HG02759 (cell line): ENCODE data around the gene FBXL7.

Experiments
- ATAC-seq: cut with Tn5 transposase; IDR thresholded peaks from one replicate; pipeline ENCODE4 v1.9.1; 2021; ENCODE audit warnings: mild to moderate bottlenecking, moderate library complexity; ENCODE audit not compliant: unreplicated experiment

The FBXL7 gene

DNA sequence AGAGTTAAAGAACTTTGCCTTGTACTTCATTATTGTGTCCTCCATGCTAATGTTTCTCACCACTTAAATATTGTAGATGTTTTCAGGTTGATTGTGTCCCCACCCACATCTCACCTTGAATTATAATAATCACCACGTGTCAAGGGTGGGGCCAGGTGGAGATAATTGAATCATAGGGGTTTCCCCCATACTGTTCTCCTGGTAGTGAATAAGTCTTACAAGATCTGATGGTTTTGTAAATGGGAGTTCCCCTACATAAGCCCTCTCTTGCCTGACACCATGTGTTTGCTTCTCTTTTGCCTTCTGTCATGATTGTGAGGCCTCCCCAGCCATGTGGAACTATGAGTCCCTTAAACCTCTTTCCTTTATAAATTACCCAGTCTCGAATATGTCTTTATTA, 248.3 kb downstream of the FBXL7 start:
- ATAC-seq = no peak

DNA sequence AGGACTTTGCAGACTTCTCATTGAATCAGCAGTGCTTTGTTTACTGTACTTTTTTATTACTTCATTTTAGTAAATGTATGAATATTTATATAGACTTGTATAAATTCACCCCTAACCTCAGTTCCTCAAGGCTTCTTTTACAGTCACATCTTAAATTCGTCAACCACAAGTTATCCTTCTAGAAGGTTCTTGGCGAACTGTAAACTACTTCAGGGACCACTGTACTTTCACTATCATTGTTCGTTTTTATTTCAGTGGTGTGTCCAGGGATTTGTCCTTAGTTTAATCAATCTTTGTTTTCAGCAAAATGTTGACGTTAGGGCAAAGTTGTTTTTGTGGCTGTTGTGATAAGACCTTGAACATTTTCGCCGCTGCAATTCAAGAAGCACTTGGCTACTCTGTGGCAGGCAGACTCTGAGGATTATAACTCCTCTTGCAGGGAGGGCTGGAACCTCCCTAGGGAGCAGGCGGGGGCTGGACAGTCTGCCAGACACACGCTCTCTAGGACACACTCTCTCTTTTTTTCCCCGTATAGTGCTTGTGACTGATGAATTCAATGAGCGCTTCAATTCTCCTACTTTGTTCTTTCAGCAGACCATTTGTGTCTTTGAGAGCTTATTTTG, 252.8 kb downstream of the FBXL7 start:
- no peak for ATAC-seq

GRCh38 chr5:15753752-15754151, 253.8 kb downstream of the FBXL7 start:
- ATAC-seq = no peak

DNA sequence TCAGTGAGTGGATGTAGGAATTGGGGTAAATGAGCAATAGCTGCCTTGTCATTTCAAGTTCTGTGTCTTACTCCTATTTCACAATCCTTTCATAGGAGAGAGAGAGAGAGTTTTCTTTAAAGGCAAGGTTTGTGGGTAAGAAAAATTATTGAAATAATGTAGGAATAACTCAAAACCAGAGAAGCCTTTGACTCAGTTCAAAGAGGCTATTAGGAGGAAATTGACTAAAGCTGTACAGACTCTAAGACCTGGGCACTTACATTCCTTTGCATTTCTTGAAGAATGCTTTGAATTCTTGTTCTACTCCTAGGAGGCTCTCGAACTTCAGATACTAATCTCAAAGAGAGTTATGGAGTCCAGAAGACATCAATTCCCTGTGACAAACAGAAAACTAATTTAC, 257.1 kb downstream of the FBXL7 start:
- no peak for ATAC-seq

DNA sequence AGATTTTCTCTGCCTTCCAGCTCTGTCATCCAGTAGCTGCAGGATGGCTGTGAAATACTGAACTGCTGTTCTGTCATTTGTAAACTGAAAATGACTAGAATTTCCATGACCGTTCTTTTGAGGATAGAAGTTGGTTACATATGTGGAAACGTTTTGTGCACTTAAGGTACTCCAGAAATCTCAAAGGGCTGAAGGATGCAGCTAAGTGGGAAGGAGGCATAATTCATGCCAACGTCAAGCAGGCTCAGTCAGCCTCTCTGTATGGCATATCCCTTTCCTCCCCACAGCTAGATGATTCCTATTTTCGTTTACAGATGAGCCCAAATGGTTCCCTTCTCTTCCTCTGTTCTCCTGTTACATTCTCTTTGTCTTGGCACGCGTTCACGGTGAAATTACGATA, 257.6 kb downstream of the FBXL7 start:
- ATAC-seq = no peak

DNA sequence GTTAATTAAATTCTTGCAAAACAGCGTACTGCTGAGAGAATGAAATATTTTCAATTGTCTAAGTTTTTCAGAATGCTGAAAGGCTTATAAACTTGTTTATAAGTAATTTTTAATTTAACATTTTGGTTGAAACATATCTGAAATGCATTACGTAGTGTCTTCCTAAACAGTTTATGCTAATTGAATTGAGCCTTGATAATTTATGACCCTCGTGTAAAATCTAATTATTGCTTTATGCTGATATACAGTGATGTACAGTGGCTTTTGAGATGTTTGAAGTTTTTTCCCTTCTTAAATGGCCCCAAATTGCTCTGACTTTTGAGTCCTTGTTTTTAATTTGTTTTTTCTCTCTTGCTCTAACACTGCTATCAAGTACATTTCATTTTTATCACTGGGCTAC, 262.7 kb downstream of the FBXL7 start:
- ATAC-seq = no peak

GRCh38 chr5:15763754-15764153, 263.8 kb downstream of the FBXL7 start:
- no peak for ATAC-seq

- ATAC-seq = no peak
These were observed 269.0 kb downstream of the FBXL7 start for GRCh38 chr5:15768936-15769335.

DNA sequence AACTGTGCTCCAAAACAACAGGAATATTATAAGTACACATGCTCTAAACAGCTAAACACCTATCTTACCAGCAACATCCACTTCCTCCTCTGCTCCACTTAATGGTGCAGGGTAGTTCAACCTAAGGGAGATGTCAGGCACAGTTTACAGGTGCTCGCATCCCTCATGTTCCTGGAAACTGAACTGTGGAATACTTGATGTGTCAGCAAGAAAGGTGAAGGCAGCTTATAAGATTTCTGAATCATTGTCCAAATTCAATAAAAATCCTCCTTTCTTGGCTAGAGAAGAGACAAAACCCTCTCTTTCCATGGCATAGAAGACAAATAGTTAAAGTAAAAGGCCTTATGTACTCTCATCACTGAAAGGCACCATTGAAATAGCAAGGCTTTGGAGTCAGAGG, 272.2 kb downstream of the FBXL7 start:
- ATAC-seq = no peak

GRCh38 chr5:15774632-15775031, 274.7 kb downstream of the FBXL7 start:
- ATAC-seq = no peak

DNA sequence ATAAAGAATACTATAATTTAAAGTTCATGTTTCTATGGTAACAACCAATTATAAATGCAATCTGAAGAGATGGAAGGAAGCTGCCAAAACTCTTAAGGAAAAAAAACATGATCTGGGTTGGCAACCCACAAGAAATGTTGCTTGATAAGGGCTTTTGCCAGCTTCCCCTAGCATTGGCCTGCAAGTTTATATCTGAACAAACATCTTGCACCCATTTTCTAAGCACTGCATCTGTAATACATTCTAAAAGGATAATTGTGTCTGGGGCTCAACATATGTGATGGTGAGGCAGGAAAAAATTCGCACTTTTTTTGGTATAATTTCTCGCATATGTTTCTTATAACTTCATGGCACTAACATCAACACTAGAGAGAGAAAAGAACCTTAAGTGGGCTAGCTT, 276.4 kb downstream of the FBXL7 start:
- no peak for ATAC-seq

DNA sequence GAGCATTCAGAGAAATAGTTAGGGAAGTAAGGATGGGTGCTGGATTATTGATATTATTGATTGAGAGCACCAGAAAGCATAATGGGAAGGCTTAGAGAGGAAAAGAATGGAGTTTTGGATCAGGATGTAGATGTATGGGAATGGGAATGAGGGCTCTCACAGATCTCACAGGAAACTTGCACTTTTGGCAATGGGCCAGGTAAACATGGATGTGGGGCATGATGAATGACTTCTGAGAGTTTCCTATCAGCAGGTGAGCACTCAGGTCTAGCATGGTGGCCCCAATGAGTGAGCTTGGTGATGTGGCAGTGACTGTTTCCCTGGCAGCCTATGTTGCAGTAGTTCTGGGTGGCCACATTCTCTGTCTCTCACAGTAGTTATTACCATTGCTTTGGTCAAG, 283.8 kb downstream of the FBXL7 start:
- no peak for ATAC-seq

GRCh38 chr5:15785531-15785981, 285.6 kb downstream of the FBXL7 start:
- no peak for ATAC-seq

GRCh38 chr5:15786326-15786725, 286.3 kb downstream of the FBXL7 start:
- ATAC-seq = no peak

GRCh38 chr5:15786884-15787283, 286.9 kb downstream of the FBXL7 start:
- ATAC-seq = no peak

DNA sequence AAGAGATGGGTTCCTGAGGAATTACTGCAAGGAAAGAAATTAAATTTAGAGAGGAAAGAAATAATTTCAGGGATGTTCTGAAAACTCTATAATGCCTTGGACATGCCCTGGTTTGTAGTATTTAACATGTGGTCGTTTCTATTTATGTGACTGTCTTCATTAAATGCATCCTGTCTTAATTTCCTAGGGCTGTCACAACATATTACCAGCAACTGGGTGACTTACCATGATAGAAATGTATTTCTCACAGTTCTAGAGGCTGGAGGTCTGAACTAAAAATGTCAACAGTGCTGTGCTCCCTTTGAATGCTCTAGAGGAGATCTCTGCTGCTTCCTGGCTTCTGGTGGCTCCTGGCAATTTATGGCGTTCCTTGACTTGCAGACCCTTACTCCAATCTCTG, 287.7 kb downstream of the FBXL7 start:
- no peak for ATAC-seq

GRCh38 chr5:15789642-15790041, 289.7 kb downstream of the FBXL7 start:
- no peak for ATAC-seq

- ATAC-seq = no peak
These were observed 290.6 kb downstream of the FBXL7 start for GRCh38 chr5:15790446-15791018.

DNA sequence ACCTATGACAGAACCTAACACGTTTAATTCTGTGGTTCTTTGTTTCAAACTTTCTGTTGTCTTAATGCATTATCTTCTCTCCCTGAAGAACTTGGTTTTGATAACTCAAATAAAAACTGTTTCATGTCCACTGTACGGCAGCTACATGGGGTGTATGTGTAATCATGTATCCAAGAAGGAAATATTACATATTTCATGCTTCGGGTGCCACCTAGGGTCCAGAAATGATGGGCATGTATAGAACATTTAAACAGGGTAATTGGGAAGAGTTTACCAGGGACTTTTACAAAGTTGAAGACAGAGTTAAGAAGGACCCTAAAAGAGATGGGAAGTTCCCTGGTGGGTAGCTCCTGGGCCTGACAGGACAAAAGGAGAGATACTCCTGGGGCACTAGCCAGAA, 291.3 kb downstream of the FBXL7 start:
- no peak for ATAC-seq

DNA sequence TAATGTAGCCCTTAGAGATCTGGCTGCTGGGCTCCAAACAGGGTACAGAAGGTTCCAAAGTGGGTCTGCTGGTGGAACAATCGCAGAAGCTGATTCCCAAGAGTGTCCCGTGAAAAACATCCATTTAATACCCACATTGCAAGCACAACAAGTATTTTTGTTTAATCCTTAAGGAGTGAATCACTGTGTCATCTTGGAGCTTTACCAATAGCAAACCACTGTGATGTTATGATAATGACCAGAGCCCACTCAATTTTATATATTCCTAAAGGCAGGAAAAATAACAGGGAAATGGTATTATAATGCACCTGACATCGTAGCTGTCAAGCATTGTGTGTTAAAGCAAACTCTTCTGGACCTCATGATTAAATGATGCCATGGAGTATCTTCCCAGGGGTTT, 291.9 kb downstream of the FBXL7 start:
- no peak for ATAC-seq

DNA sequence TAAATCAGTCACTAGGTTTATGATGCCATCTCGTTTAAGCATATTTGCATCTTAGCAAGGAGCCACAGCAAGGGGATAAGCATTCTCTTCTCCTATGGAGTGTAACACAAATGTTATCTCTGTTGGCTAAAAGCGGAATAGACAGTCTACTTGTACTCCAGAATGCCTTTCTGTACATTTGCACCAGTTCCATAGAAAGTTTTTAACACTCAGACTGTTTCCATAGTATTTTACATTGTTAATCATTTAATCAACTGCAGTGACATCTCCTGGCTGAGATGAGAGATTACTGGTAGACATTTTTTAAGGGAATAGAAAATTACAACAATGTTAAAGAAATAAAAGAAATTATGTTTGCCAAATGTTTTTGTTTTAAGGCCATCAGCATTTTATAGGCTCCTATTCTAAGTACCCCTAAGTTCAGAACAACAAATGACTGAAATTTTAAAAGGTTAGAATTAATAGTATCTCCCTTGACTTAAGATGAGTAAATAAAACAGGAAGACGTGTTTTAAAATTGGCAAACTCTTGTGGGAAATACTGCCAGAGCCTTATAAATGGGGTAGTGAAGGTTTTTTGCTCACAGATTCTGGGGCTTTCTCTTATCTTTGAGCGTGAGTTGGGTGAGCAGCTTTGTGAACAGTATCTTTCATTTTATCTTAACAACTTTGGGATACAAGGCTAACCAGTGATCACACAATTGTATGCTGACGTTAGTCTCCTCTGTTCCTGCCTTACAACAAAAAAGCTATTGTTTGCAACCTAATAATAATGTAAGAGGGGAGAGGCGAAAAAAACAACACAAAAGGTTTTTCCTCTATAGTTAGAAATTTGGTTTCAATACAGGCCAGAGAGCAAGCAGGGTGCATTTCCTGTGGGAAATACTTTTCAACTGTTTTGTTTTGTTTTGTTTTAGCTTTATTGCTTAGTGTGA, 294.3 kb downstream of the FBXL7 start:
- ATAC-seq = no peak

- ATAC-seq = no peak
These were observed 296.1 kb downstream of the FBXL7 start for GRCh38 chr5:15796096-15796495.
